ENCODE data around the gene LIPM.

LIPM gene

DNA sequence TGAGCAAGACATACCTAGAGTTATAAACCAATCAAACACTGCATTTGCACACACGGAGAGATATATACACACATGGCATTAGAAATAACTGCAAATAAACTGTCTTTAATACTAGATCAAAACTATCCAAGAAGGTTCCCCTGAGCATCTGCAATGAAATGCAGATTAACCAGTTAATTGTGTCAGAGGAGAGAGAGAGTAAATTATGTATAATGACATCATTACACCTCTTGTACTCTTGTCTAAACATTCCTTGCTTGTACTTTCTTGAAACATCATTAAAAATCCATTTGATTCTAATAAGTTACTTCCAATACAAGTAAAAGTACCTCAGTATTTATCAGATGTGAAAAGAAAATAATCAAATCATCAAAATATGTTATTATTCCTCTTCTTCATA lies 48.2 kb downstream of the LIPM start:
- no peak for TF ChIP-seq CTCF (IDR thresholded peaks at IDR 0.05; ENCODE audit: extremely low read depth, missing control alignments)
- no peak for DNase-seq (ENCODE audit: low spot score)

- no peak for TF ChIP-seq CTCF (IDR thresholded peaks at IDR 0.05; ENCODE audit: extremely low read depth, missing control alignments)
- DNase-seq (ENCODE audit: low spot score), result no peak
Observed at GRCh38 chr10:88851706-88852105, 49.2 kb downstream of the LIPM start, which contains the start of gene ANKRD22. Gene ANKRD22, minus strand, starts transcription at chr10:88851844. Its CDS starts 237 bp downstream, at chr10:88851607.

DNA sequence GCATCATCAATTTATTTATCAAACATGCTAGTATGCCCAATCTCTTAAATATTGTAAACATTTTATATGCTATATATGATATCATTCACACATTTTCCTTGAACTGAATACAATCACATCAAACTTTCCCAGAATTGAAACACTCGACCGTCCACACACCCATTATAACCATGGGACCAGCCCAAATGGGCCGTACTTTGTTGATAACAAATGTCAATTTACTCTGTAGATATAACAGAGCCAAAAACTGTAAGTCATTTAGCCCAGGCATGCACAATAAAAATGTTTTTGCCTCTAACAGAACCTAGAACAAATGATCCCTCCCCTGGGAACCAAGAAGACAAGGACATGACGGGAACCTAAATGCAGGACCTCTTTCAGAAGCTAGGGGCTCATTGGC lies 49.8 kb downstream of the LIPM start:
- DNase-seq (ENCODE audit: low spot score), result no peak
- TF ChIP-seq CTCF (IDR thresholded peaks at IDR 0.05; ENCODE audit: extremely low read depth, missing control alignments), result no peak

- no peak for TF ChIP-seq CTCF (IDR thresholded peaks at IDR 0.05; ENCODE audit: extremely low read depth, missing control alignments)
Observed at GRCh38 chr10:88853155-88853881, 50.8 kb downstream of the LIPM start.

DNA sequence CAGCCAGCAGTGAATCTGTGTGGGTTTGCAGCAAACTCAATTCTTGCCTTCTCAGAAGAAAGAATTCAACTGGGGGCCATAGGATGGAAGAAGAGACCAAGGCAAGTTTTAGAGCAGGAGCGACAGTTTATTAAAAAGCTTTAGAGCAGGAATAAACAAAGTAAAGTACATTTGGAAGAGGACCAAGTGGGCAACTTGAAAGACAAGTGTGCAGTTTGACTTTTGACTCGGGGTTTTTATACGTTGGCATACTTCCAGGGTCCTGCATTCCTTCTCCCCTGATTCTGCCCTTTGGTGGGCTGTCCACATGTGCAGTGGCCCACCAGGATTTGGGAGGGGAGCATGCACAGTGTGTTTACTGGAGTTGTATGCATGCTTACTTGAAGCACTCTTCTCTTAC lies 52.2 kb downstream of the LIPM start:
- no peak for DNase-seq (ENCODE audit: low spot score)
- no peak for TF ChIP-seq CTCF (IDR thresholded peaks at IDR 0.05; ENCODE audit: extremely low read depth, missing control alignments)

More at GRCh38 chr10:88853155-88853881, 50.8 kb downstream of the LIPM start:
- DNase-seq (ENCODE audit: low spot score), result no peak

DNA sequence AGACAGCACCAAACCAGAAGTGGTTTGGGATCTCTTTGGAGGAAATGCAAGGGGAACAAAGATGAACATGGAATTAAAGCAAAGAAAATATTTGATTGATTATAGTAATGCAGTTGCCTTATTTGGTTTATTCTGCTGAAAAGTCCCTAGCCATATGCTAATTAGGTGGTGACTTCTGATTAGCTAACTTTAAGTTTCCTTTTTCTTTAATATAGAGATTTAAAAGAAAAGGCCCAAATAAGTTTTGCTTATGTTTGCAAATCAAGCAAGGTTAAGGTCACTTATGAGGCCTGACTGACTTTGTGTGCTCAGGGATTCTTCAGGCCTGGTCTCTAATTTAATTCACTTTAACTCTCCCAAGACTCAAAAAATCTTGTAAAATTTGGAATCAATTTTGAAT lies 55.3 kb downstream of the LIPM start:
- no peak for DNase-seq (ENCODE audit: low spot score)
- TF ChIP-seq CTCF (IDR thresholded peaks at IDR 0.05; ENCODE audit: extremely low read depth, missing control alignments), result no peak

DNA sequence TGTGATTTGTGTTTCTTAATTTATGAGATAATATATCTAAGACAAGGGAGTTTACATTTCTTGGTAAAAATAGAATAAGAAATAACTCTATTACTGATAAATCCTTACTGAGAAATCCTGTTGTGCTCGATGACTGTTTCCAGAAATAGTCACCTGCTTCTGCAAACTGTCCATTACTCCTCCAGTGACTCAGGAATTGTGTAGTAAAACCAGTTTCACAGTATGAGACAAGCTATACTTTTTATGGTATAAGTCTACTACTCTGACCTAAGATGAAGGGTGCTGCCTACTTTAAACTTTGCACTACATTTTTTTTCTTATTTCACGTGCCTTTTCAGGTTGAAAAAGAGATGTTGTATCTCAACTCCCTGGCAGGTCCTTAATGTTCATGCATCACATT lies 56.0 kb downstream of the LIPM start:
- DNase-seq (ENCODE audit: low spot score), result no peak
- TF ChIP-seq CTCF (IDR thresholded peaks at IDR 0.05; ENCODE audit: extremely low read depth, missing control alignments), result no peak

Measured in GM20000 (cell line).